ENCODE measurements around the gene TPRX1. TPM values are rescaled to one million over a fixed set of nuclear protein-coding genes. Genes with fewer than 3 reads are reported as not detected.

The TPRX1 gene
- total and polyA plus RNA-seq, 2 donors (not counting 1 experiment from before 2014, with no cell fraction given), result not detected

GRCh38 chr19:47769534-47769933 lies 34.8 kb downstream of the TPRX1 start:
- H3K4me1 ChIP-seq (ENCODE audit: control insufficient read depth in 2 of 2, insufficient read depth in 2 of 2, low read length in 2 of 2), result no peaks in the 10 kb centered on the region

GRCh38 chr19:47768604-47769003 lies 35.7 kb downstream of the TPRX1 start:
- no peak overlapping the region for H3K9ac ChIP-seq (ENCODE audit: low read length)
- 91% methylated on average over 2 of the region's 2 CpGs for WGBS (ENCODE audit: insufficient coverage)

More at GRCh38 chr19:47769534-47769933, 34.8 kb downstream of the TPRX1 start:
- H2AFZ ChIP-seq (ENCODE audit: insufficient read depth, low read depth, low read length, poor library complexity, severe bottlenecking), result no peak overlapping the region
- no peaks in the 10 kb centered on the region for H3K27me3 Mint-ChIP-seq
- H3K9ac ChIP-seq (ENCODE audit: low read length), result no peak overlapping the region
- H3K9me3 Mint-ChIP-seq (ENCODE audit: insufficient read depth), result no peaks in the 10 kb centered on the region
- no peaks in the 10 kb centered on the region for H3K36me3 ChIP-seq (replicated peaks in 1 of 2; ENCODE audit: control extremely low read depth in 1 of 2, control insufficient read depth in 1 of 2, extremely low read depth in 1 of 2, insufficient read depth in 2 of 2, low read length in 1 of 2)
- no peak for TF ChIP-seq CTCF (IDR thresholded peaks at IDR 0.05)
- TF ChIP-seq EZH2 (IDR thresholded peaks at IDR 0.05; ENCODE audit: borderline replicate concordance, insufficient read depth, low read depth, low read length, poor library complexity, severe bottlenecking), result no peak
- no peaks in the 10 kb centered on the region for H3K79me2 ChIP-seq (ENCODE audit: control insufficient read depth, insufficient read depth, low read length)
- H3K9me3 ChIP-seq (ENCODE audit: control extremely low read depth in 1 of 3, control insufficient read depth in 2 of 3, insufficient read depth in 1 of 3, low read length in 2 of 3), result no peaks in the 10 kb centered on the region
- H3K4me1 Mint-ChIP-seq, result no peaks in the 10 kb centered on the region
- no peak overlapping the region for H3K27ac ChIP-seq (ENCODE audit: low read length in 2 of 2)
- no peak overlapping the region for H3K27ac Mint-ChIP-seq
- WGBS (ENCODE audit: insufficient coverage), result 100% methylated on average over 2 of the region's 3 CpGs
- DNase-seq (no peak), ATAC-seq (ENCODE audit: low read depth) (no peak)
- no peak overlapping the region for H3K4me3 ChIP-seq (ENCODE audit: control extremely low read depth in 1 of 5, extremely low read depth in 1 of 5, insufficient read depth in 1 of 5, low read depth in 2 of 5, low read length in 4 of 5)
- intact Hi-C loops (cut with micrococcal nuclease), result no loop called here
- ChIA-PET POLR2A (no interaction called here), CTCF (interaction anchor here (5.8 kb wide), 1 partner anchor 20 kb away, joined by 43 read pairs; no protein-coding TSS in a partner anchor)
- H3K4me2 ChIP-seq (replicated peaks; ENCODE audit: low read depth, low read length, poor library complexity, severe bottlenecking), result no peak overlapping the region
- H3K27me3 ChIP-seq (replicated peaks in 1 of 4; ENCODE audit: control extremely low read depth in 1 of 4, control insufficient read depth in 3 of 4, insufficient read depth in 4 of 4, low read length in 3 of 4), result no peaks in the 10 kb centered on the region
- H4K20me1 ChIP-seq (ENCODE audit: control insufficient read depth, insufficient read depth, low read length, poor library complexity, severe bottlenecking), result no peaks in the 10 kb centered on the region
- H3K4me3 Mint-ChIP-seq, result no peak overlapping the region

More at GRCh38 chr19:47768604-47769003, 35.7 kb downstream of the TPRX1 start:
- DNase-seq (no peak), ATAC-seq (ENCODE audit: low read depth) (no peak)
- H3K79me2 ChIP-seq (ENCODE audit: control insufficient read depth, insufficient read depth, low read length), result no peaks in the 10 kb centered on the region
- no peaks in the 10 kb centered on the region for H3K36me3 ChIP-seq (replicated peaks in 1 of 2; ENCODE audit: control extremely low read depth in 1 of 2, control insufficient read depth in 1 of 2, extremely low read depth in 1 of 2, insufficient read depth in 2 of 2, low read length in 1 of 2)
- H3K9me3 ChIP-seq (ENCODE audit: control extremely low read depth in 1 of 3, control insufficient read depth in 2 of 3, insufficient read depth in 1 of 3, low read length in 2 of 3), result no peaks in the 10 kb centered on the region
- CTCF ChIA-PET, result interaction anchor here (0.8 to 5.8 kb wide), 2 partner anchors 11 to 21 kb away, joined by 3 to 43 read pairs; no protein-coding TSS in a partner anchor
- no peak overlapping the region for H3K27ac ChIP-seq (ENCODE audit: low read length in 2 of 2)
- no peaks in the 10 kb centered on the region for H4K20me1 ChIP-seq (ENCODE audit: control insufficient read depth, insufficient read depth, low read length, poor library complexity, severe bottlenecking)
- Mint-ChIP-seq H3K9me3 (ENCODE audit: insufficient read depth) (no peaks in the 10 kb centered on the region), H3K4me3 (no peak overlapping the region), H3K4me1 (no peaks in the 10 kb centered on the region), H3K27ac (no peak overlapping the region), H3K27me3 (no peaks in the 10 kb centered on the region)
- no peak overlapping the region for H3K4me2 ChIP-seq (replicated peaks; ENCODE audit: low read depth, low read length, poor library complexity, severe bottlenecking)
- intact Hi-C loops (cut with micrococcal nuclease), result no loop called here
- H2AFZ ChIP-seq (ENCODE audit: insufficient read depth, low read depth, low read length, poor library complexity, severe bottlenecking), result no peak overlapping the region
- H3K27me3 ChIP-seq (replicated peaks in 1 of 4; ENCODE audit: control extremely low read depth in 1 of 4, control insufficient read depth in 3 of 4, insufficient read depth in 4 of 4, low read length in 3 of 4), result no peaks in the 10 kb centered on the region
- POLR2A ChIA-PET, result no interaction called here
- no peaks in the 10 kb centered on the region for H3K4me1 ChIP-seq (ENCODE audit: control insufficient read depth in 2 of 2, insufficient read depth in 2 of 2, low read length in 2 of 2)
- TF ChIP-seq EZH2 (IDR thresholded peaks at IDR 0.05; ENCODE audit: borderline replicate concordance, insufficient read depth, low read depth, low read length, poor library complexity, severe bottlenecking), result no peak
- no peak for TF ChIP-seq CTCF (IDR thresholded peaks at IDR 0.05)
- H3K4me3 ChIP-seq (ENCODE audit: control extremely low read depth in 1 of 5, extremely low read depth in 1 of 5, insufficient read depth in 1 of 5, low read depth in 2 of 5, low read length in 4 of 5), result no peak overlapping the region

All from B cell (primary cell).